ENCODE data around the gene MMP25.

GRCh38 chr16:3020604-3021448 lies 25.5 kb upstream of the MMP25 start:
- no peak for TF ChIP-seq YY1 (IDR thresholded peaks at IDR 0.05; ENCODE audit: insufficient read depth, insufficient read length)
- TF ChIP-seq ZNF274 (IDR thresholded peaks at IDR 0.05; ENCODE audit: low read depth, low read length) = no peak
